GM12873 (cell line): ENCODE results near the gene MCF2L.

Source experiments
- TF ChIP-seq, protein P1 (sequence below): IDR thresholded peaks from 2 replicates; pipeline ENCODE4 v1.5.1; 2012; ENCODE audit warnings: low read depth, mild to moderate bottlenecking, moderate library complexity, low read length, control low read depth; ENCODE audit not compliant: insufficient read depth; ENCODE audit errors: missing control alignments

Gene MCF2L

DNA sequence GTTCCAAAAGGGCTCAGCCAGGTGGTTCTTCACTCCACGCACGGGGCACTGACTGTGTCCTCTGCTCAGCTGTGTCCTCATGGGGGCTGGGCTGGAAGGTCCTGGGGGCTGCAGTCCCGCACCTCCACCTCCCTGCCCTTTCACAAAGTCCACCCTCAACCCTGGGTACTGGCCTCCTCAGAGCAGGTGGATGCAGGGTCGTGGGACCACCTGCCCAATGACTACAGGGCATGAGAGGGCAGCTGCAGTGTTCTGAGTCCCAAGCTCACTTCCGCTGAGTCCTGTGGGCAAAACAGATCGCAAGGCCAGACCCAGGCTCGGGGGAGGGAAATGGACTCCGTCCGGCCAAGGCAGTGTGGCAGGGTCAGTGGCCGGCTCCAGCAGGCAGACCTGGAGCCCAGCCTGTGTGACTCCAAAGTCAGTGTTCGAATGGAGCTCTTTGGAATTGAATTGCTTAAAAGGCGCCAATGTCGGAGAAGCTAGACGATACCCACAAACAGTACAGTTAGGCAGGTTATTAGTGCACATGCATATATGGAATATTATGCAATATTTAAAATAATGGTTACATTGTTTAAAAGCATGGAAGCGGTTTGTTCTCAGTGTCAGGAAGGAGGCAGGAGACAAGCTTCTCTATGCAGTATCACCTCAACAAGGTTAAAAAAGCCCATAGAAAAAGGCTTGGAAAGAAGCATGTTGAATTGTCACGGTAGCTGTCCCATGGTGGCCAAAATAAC, 54.8 kb downstream of the MCF2L start:
- TF ChIP-seq, protein P1, sequence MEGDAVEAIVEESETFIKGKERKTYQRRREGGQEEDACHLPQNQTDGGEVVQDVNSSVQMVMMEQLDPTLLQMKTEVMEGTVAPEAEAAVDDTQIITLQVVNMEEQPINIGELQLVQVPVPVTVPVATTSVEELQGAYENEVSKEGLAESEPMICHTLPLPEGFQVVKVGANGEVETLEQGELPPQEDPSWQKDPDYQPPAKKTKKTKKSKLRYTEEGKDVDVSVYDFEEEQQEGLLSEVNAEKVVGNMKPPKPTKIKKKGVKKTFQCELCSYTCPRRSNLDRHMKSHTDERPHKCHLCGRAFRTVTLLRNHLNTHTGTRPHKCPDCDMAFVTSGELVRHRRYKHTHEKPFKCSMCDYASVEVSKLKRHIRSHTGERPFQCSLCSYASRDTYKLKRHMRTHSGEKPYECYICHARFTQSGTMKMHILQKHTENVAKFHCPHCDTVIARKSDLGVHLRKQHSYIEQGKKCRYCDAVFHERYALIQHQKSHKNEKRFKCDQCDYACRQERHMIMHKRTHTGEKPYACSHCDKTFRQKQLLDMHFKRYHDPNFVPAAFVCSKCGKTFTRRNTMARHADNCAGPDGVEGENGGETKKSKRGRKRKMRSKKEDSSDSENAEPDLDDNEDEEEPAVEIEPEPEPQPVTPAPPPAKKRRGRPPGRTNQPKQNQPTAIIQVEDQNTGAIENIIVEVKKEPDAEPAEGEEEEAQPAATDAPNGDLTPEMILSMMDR = no peak

DNA sequence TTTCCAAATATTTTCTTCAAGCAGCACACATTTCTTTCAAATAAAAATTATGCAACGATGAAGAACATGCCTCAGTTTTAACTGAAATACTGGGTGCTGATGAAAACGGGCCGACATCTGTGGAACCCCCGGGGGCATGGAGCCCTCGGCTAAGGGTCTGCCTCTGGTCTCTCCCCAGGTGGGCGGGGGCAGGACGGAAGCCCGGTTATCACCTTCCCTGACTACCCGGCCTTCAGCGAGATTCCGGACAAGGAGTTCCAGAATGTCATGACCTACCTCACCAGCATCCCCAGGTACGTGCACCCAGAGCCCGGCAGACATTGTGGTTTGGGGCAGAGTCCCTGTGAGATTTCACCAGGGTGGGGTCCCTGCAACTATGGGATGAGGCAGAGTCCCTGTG, 55.5 kb downstream of the MCF2L start:
- TF ChIP-seq, protein P1 = no peak

- TF ChIP-seq, protein P1 = no peak
Observed at GRCh38 chr13:113026391-113026910, 57.4 kb downstream of the MCF2L start.

DNA sequence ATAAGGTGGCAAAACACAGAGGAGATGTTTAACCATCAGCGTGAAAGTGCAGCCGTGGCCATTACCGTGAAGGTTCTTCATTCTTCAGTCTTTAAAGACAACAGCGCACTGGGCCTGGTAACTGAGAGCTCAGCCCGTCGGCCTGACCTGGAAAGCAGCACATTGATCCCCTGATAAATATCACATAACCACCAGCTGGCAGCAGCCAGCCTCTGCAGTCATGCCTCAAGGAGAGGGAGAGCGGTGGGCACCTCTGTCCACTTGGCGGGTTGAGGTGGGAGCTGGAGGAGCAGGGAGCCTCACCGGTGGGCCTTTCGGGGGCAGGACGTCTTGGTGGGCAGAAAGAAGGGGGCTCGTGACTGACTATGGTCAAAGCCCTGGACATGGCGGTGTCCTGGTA, 58.1 kb downstream of the MCF2L start:
- TF ChIP-seq, protein P1 = no peak

GRCh38 chr13:113027566-113027965, 58.6 kb downstream of the MCF2L start:
- TF ChIP-seq, protein P1 = no peak

DNA sequence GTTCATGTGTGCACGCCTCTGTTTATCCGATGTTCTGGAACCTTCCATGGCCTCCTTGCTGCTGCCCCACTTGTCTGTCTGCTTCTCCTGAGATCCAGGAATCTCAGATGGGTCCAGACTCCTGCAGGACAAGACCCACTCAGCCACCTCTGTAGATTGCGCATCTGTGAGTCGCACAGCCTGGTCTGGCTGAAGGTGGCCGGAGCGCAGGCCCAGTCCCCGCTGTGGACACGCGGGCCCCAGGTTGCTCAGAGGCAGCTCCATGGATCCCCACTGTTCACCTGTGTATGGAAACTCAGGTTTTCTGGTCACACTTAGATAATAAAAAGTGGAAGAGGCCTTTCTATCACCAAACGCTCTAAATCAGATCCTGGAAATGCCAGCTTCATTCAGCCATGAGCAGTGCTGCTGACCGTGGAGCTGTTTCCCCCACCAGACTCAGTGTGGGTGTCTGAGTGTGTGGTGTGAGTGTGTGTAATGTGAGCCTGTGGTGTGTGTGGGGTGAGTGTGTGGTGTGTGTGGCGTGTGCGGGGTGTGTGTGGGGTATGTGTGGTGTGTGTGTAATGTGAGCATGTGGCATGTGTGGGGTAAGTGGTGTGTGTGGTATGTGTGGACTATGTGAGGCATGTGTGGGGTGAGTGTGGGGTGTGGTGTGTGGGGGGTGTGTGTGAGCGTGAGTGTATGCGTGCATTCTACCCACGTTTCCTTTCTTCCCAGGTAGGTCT, 59.5 kb downstream of the MCF2L start:
- TF ChIP-seq, protein P1 = no peak

DNA sequence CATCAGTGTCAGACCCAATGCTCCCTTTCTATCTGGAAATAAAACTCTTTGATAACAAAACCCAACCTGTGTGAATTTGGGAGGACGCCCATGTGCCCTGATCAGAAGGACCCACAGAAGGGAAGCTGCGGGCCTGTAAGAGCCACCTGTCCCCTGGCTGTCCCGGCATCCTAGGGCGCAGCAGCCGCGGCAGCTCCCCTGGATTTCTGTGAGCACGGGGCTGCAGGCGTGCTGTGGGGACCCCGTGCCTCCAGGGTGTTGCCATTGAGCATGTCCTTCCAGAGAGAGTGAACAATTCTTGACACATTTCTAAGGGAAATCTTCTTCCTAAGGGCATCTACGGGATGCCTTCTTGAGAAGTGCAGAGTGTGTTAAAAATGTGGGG, 60.0 kb downstream of the MCF2L start:
- TF ChIP-seq, protein P1 = no peak
